ENCODE results near the gene DEXI. TPM values are rescaled to one million over a fixed set of nuclear protein-coding genes. Genes with fewer than 3 reads are reported as not detected.

DEXI gene
- total RNA-seq, 1 donor from 2014 or later, result 35.6 TPM

DNA sequence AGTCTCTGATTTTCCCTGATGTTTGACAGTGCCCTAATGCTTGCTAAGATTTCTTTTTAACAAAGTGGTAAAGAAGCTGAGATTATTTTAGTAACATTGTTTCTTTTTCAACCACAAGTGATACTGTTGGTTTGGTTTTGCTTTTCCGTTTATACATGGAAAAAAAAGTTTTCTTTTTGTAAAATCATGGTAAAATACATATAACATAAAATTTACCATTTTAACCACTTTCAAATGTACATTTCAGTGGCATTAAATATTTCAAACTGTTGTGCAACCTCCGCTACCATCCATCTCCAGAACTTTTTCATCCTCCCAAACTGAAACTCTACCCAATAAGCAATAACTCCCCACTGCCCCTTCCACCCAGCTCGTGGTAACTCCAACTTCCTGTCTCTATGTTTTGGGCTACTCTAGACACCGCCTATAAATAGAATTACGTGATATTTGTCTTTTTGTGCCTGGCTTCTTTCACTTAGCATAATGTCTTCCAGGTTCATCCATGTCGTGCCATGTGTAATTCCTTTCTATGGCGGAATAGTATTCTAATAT, 60.7 kb downstream of the DEXI start:
- Mint-ChIP-seq H3K36me3 (ENCODE audit: low read depth) (no peaks in the 10 kb centered on the region), H3K9me3 (no peaks in the 10 kb centered on the region), H3K4me3 (no peak overlapping the region), H3K4me1 (no peaks in the 10 kb centered on the region), H3K27ac (ENCODE audit: unreplicated experiment) (no peak overlapping the region), H3K27me3 (ENCODE audit: low read depth) (peaks cover 56% of the 10 kb centered on the region)
- TF ChIP-seq, protein P1, sequence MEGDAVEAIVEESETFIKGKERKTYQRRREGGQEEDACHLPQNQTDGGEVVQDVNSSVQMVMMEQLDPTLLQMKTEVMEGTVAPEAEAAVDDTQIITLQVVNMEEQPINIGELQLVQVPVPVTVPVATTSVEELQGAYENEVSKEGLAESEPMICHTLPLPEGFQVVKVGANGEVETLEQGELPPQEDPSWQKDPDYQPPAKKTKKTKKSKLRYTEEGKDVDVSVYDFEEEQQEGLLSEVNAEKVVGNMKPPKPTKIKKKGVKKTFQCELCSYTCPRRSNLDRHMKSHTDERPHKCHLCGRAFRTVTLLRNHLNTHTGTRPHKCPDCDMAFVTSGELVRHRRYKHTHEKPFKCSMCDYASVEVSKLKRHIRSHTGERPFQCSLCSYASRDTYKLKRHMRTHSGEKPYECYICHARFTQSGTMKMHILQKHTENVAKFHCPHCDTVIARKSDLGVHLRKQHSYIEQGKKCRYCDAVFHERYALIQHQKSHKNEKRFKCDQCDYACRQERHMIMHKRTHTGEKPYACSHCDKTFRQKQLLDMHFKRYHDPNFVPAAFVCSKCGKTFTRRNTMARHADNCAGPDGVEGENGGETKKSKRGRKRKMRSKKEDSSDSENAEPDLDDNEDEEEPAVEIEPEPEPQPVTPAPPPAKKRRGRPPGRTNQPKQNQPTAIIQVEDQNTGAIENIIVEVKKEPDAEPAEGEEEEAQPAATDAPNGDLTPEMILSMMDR (conservative IDR thresholded peaks at IDR 0.05), result no peak
- no peak for DNase-seq (ENCODE audit: low read depth, low spot score)

DNA sequence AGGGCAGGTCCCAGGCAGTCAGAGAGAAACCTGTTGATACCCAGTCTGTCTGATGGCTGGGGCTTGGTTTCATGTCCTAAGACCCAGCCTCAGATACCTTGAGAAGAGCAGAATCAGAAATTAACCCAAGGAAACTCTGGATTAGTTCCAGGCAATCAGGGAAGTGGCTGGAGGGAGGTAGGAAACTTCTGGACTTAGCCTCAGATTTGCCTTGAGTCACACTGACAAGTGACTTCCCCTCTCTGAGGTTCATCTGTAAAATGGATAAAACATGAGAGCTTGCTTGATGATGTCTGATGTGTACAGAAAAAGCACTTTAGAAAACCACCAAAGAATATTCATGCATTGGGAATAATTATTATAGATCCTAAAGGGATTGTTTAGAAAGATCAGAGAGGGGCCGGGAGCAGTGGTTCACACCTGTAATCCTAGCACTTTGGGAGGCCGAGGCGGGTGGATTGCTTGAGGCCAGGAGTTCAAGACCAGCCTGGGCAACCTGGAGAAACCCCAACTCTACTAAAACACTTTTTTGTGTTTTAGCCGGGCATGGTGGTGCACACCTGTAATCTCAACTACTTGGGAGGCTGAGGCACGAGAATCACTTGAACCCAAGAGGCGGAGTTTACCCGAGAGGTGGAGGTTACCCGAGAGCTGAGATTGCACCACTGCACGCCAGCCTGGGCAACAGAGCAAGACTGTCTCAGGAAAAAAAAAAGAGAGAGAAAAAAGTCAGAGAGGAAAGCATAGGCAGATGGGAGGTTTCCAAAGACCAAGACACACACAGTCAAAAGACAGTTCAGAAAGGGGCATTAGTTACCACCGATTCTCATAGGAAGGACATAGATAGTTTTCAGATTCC, 61.4 kb downstream of the DEXI start:
- TF ChIP-seq, protein P1 (conservative IDR thresholded peaks at IDR 0.05), result no peak
- Mint-ChIP-seq H3K4me1 (no peaks in the 10 kb centered on the region), H3K9me3 (no peaks in the 10 kb centered on the region), H3K4me3 (no peak overlapping the region), H3K36me3 (ENCODE audit: low read depth) (no peaks in the 10 kb centered on the region), H3K27me3 (ENCODE audit: low read depth) (peaks cover 62% of the 10 kb centered on the region), H3K27ac (ENCODE audit: unreplicated experiment) (no peak overlapping the region)
- DNase-seq (ENCODE audit: low read depth, low spot score), result no peak

DNA sequence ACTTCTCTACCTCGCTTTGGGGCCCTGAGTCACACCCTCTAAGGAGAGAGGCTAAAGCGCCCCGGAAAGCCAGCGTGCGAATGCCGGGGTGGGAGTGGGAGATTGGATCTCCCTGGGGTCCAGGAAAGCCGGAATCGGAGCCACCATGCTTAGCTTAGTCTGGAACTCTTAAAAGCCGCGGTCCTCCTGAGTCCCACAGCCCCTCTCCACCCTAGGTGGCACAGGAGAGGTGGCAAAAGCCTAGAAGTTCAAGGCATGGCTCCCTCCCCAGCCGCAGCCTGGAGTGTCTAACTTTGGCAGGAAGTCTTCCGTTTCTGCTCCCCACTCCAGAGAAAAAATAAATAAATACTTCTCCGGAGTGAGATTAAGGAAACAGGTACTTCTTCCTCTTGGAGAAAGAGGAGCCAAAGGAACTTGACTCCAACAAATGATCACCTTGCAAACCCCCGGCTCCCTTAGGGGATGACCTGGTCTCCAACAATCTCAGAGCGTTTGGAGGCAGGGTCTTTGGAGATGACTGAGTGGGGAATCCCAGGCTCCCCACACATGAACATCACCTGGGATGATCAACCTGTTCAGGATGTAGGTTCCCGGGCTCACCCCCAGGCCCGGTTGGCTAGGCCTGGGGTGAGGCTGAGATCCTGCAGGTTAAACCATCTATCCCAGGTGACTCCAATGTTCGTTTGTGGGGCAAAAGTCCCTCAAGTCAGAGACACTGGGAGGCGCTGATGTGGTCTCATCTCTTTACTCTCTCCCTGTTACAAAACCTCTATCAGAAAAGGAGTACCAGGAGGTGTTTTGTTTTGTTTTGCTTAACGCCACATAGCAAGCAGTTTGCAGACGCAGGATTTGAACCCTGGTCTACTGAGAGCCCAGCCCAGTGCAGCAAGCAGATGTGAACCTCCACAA, 62.3 kb downstream of the DEXI start:
- DNase-seq (ENCODE audit: low read depth, low spot score), result no peak
- no peaks in the 10 kb centered on the region for H3K36me3 Mint-ChIP-seq (ENCODE audit: low read depth)
- TF ChIP-seq, protein P1 (conservative IDR thresholded peaks at IDR 0.05), result no peak
- peaks cover 66% of the 10 kb centered on the region for H3K27me3 Mint-ChIP-seq (ENCODE audit: low read depth)
- no peak overlapping the region for H3K27ac Mint-ChIP-seq (ENCODE audit: unreplicated experiment)
- no peaks in the 10 kb centered on the region for H3K4me1 Mint-ChIP-seq
- H3K9me3 Mint-ChIP-seq, result no peaks in the 10 kb centered on the region
- H3K4me3 Mint-ChIP-seq, result no peak overlapping the region

Other genes with a start within 250 kb of the DEXI start
- gene TEKT5, start 247.5 kb downstream of the DEXI start, total RNA-seq, result 0.25 and 0.68 TPM in 2 replicates
- 32.9 and 38.6 TPM in 2 replicates for gene NUBP1, start 198.6 kb downstream of the DEXI start, total RNA-seq
- 6.9 and 7.7 TPM in 2 replicates for gene TVP23A, start 123.7 kb downstream of the DEXI start, total RNA-seq
- not detected in 2 replicates for gene CIITA, start 65.3 kb downstream of the DEXI start, total RNA-seq
- 21.3 and 26.0 TPM in 2 replicates for gene CLEC16A, start 2.1 kb upstream of the DEXI start, total RNA-seq

All from neural crest cell (in vitro differentiated cells).